ACC112 (cell line): ENCODE measurements around the gene FRMD4A.

Experiments
- H2AFZ ChIP-seq: fragments of 200-600 bp; sonication (generic); one replicate; pipeline ENCODE4 v1.6.0; 2017; ENCODE audit warnings: antibody characterized with exemption, low read length; ENCODE audit not compliant: unreplicated experiment
- H3K27ac ChIP-seq: fragments of 200-600 bp; sonication (generic); 2 replicates; pipeline ENCODE4 v1.5.1; 2014; ENCODE audit warnings: low read depth, mild to moderate bottlenecking, antibody characterized with exemption, low read length, moderate library complexity
- H3K27me3 ChIP-seq: fragments of 200-600 bp; sonication (generic); 2 replicates; pipeline ENCODE4 v1.6.1; 2014; ENCODE audit warnings: mild to moderate bottlenecking, antibody characterized with exemption, low read length, moderate library complexity, mixed read lengths; ENCODE audit not compliant: insufficient read depth
- H3K36me3 ChIP-seq: fragments of 200-600 bp; sonication (generic); 2 replicates; pipeline ENCODE4 v1.6.1; 2016; ENCODE audit warnings: mild to moderate bottlenecking, antibody characterized with exemption, low read length, moderate library complexity, mixed read lengths; ENCODE audit not compliant: insufficient read depth
- H3K4me1 ChIP-seq: fragments of 200-600 bp; sonication (generic); one replicate; pipeline ENCODE4 v1.6.1; 2016; ENCODE audit warnings: low read length, mixed read lengths; ENCODE audit not compliant: insufficient read depth, unreplicated experiment, control insufficient read depth
- H3K4me3 ChIP-seq: fragments of 200-600 bp; sonication (generic); 2 replicates; pipeline ENCODE4 v1.5.1; 2014; ENCODE audit warnings: mild to moderate bottlenecking, low read depth, low read length
- H3K79me2 ChIP-seq: fragments of 200-600 bp; sonication (generic); one replicate; pipeline ENCODE4 v1.6.0; 2016; ENCODE audit warnings: low read length; ENCODE audit not compliant: control insufficient read depth, unreplicated experiment, insufficient read depth

Gene FRMD4A

GRCh38 chr10:13704964-13705363 lies 625.8 kb downstream of the FRMD4A start:
- H3K27ac ChIP-seq, result no peak overlapping the region
- H2AFZ ChIP-seq, result no peak overlapping the region
- H3K36me3 ChIP-seq, result 0 out of 2 replicates have a peak, but pooled peaks cover 3% of the 10 kb centered on the region
- no peaks in the 10 kb centered on the region for H3K27me3 ChIP-seq
- H3K79me2 ChIP-seq, result peaks cover 21% of the 10 kb centered on the region
- peaks cover 46% of the 10 kb centered on the region for H3K4me1 ChIP-seq
- peak overlapping the region; percentile 83; the same call in 1 of the 2 replicates for H3K4me3 ChIP-seq

- no peak overlapping the region for H2AFZ ChIP-seq
- H3K79me2 ChIP-seq, result peaks cover 21% of the 10 kb centered on the region
- H3K4me3 ChIP-seq, result no peak overlapping the region
- 0 out of 2 replicates have a peak, but pooled peaks cover 3% of the 10 kb centered on the region for H3K36me3 ChIP-seq
- no peaks in the 10 kb centered on the region for H3K27me3 ChIP-seq
- no peak overlapping the region for H3K27ac ChIP-seq
- H3K4me1 ChIP-seq, result peaks cover 46% of the 10 kb centered on the region
Observed at GRCh38 chr10:13703997-13704536, 626.7 kb downstream of the FRMD4A start.

DNA sequence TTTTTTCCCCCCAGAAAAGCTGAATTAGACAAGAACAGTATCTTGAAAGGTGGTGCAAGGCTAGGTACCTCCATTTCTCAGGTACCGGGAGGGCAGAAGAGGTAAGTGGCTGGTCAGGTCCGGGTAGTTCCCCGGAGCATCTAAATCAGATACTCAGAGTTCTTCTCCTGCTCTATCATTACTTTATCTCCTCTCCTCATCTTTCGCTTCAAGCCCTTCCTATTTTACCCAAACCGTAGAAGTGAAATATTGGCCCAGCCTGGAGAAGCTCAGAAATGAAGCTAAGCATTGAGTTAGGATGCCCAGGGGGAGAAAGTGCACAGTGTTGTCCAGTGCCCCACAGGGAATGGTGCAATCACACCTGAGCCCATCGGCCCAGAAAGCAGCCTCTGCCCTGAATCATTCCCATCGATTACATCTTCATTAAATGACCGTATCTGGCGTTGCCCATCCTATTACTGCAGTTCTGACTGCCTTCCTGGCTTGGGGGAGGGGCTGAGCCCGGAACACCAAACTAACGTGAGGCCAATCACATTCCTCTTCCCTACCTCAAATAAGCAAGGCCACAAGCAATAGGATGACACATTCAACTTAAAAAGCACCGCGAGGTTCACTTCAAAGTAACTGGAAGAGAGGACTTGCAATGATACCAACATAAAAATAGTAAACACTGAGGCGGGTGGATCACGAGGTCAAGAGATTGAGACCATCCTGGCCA lies 627.5 kb downstream of the FRMD4A start:
- Histone ChIP-seq H2AFZ (no peak overlapping the region), H3K4me1 (peaks cover 41% of the 10 kb centered on the region), H3K27me3 (no peaks in the 10 kb centered on the region), H3K27ac (no peak overlapping the region), H3K79me2 (peaks cover 21% of the 10 kb centered on the region), H3K36me3 (peaks cover 3% of the 10 kb centered on the region; the same call in 1 of the 2 replicates), H3K4me3 (no peak overlapping the region)

GRCh38 chr10:13701157-13701919 lies 629.4 kb downstream of the FRMD4A start:
- Histone ChIP-seq H3K4me3 (no peak overlapping the region), H2AFZ (no peak overlapping the region), H3K79me2 (peaks cover 11% of the 10 kb centered on the region), H3K36me3 (peaks cover 7% of the 10 kb centered on the region; the same call in 1 of the 2 replicates), H3K27me3 (no peaks in the 10 kb centered on the region), H3K27ac (no peak overlapping the region), H3K4me1 (peaks cover 33% of the 10 kb centered on the region)

DNA sequence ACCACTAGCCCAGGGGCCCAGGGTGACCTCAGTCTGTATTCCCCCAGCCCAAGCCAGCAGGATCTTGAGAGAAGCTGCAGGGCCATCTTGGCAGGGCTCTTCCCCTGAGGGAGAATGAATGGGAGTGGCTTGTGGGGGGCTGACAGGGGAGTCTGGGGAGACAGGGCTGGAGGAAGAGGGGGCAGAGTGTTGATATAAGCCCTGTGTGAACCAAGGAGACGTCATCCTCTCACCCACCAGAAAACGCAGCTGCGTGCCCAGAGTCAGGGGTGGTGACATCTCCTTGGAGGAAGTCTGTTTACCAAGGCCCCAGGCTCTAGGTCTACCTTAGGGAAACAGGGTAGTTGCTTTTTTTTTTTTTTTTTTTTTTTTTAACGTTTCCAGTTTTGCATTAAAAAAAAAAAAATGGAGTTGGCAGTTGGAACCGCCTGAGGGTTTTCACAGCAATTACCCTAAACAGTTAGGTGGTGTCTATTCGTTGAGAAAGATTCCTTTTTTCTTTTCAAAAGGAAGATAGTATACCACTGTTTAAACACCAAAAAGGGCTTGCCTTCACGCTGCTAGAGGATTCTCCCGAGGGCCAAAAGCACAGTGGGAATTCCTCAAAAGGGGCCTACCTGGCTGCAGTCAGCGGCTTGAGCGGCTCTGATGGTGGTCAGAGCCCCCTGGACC lies 630.1 kb downstream of the FRMD4A start:
- no peaks in the 10 kb centered on the region for H3K27me3 ChIP-seq
- H3K4me1 ChIP-seq, result peaks cover 26% of the 10 kb centered on the region
- peaks cover 7% of the 10 kb centered on the region; the same call in 1 of the 2 replicates for H3K36me3 ChIP-seq
- H3K79me2 ChIP-seq, result peaks cover 4% of the 10 kb centered on the region
- no peak overlapping the region for H3K27ac ChIP-seq
- H3K4me3 ChIP-seq, result no peak overlapping the region
- no peak overlapping the region for H2AFZ ChIP-seq

GRCh38 chr10:13699216-13699615 lies 631.5 kb downstream of the FRMD4A start:
- Histone ChIP-seq H3K4me3 (no peak overlapping the region), H3K27ac (no peak overlapping the region), H3K4me1 (peaks cover 18% of the 10 kb centered on the region), H3K27me3 (no peaks in the 10 kb centered on the region), H3K36me3 (peaks cover 7% of the 10 kb centered on the region), H3K79me2 (no peaks in the 10 kb centered on the region), H2AFZ (no peak overlapping the region)

- no peaks in the 10 kb centered on the region for H3K79me2 ChIP-seq
- H3K27ac ChIP-seq, result no peak overlapping the region
- peaks cover 7% of the 10 kb centered on the region for H3K36me3 ChIP-seq
- H3K4me3 ChIP-seq, result no peak overlapping the region
- no peak overlapping the region for H2AFZ ChIP-seq
- no peaks in the 10 kb centered on the region for H3K27me3 ChIP-seq
- H3K4me1 ChIP-seq, result peaks cover 14% of the 10 kb centered on the region
Observed at GRCh38 chr10:13698217-13698616, 632.5 kb downstream of the FRMD4A start.

DNA sequence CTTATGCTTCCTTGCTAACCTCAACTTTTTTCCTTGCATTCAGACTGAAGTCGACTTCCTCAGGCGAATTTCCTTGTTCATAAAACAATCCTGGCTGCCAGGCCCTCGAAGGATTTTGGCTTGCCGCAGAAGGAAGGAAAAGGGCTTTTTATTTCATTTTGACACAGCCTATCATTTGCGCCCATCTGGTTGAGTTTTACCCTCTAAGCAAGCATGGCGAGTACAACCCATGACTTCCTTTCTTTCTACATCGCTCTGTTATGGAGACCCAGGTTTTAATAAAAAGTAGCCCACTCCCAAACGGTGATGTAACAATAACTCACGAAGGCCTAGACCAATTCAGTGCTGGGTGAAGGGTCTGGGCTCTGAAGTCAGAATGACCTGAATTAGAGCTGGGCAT lies 634.7 kb downstream of the FRMD4A start:
- H3K36me3 ChIP-seq, result peaks cover 9% of the 10 kb centered on the region

DNA sequence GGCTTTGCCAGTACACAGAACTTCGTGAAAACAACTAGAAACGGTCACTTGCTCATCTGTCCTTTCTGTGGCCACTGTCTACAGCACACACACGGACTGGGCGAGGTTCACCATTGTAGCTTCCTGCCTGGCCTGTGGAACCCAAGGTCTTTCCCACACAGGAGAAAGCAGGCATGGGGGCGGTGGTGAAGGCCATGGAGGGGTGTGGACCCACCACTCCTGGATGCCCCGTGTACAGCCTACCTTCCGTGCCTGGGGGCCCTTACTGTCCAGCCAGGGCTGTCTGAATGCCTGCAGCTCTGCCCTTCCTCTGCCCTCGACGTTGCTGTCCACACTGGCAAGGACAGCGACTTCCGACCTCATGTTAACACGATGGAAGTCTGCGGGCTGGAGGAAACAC lies 635.1 kb downstream of the FRMD4A start:
- Histone ChIP-seq H3K36me3 (peaks cover 8% of the 10 kb centered on the region), H3K4me1 (no peaks in the 10 kb centered on the region), H3K4me3 (no peak overlapping the region), H2AFZ (no peak overlapping the region), H3K27me3 (no peaks in the 10 kb centered on the region), H3K27ac (no peak overlapping the region), H3K79me2 (no peaks in the 10 kb centered on the region)

More for the DNA sequence above, 634.7 kb downstream of the FRMD4A start:
- Histone ChIP-seq H3K27me3 (no peaks in the 10 kb centered on the region), H3K79me2 (no peaks in the 10 kb centered on the region), H3K27ac (no peak overlapping the region), H2AFZ (no peak overlapping the region), H3K4me1 (no peaks in the 10 kb centered on the region), H3K4me3 (no peak overlapping the region)
